Activated CD4-positive, alpha-beta T cell treated with anti-CD3 and anti-CD28 coated beads, Interleukin-2, amount 50 U/mL, for 4 hours (primary cell): ENCODE results near the gene BEX1.
"Not testable (repeated sequence)": the region's sequence is repeated elsewhere in the genome, so short reads cannot be mapped to it uniquely, and the experiment has no call there.

Experiments
- DNase-seq, 2 experiments: peaks; one replicate each; pipeline ENCODE4 v3.0.0-alpha.2; 2020

Gene BEX1

GRCh38 chrX:103063918-103064434 lies at the start of gene BEX1:
Gene BEX1, minus strand, starts transcription at chrX:103064171. Its CDS starts 897 bp downstream, at chrX:103063274.
- DNase-seq = no peak

DNA sequence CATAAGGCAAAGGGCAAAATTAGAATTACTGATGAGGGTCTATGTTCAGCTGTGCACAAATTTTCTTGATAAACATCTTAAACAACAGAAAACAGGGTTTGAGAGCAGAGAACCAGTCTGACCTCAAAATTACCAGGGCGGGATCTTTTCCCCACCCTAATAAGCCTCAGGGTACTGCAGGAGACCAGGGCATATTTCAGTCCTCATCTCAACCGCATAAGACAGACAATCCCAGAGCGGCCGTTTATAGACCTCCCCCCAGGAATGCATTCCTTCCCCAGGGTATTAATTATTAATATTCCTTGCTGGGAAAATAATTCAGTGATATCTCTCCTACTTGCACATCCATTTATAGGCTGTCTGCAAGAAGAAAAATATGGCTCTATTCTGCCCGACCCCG lies 45.5 kb upstream of the BEX1 start:
- DNase-seq = not testable (repeated sequence)

GRCh38 chrX:103107836-103108235 lies 43.9 kb upstream of the BEX1 start:
- no peak for DNase-seq

GRCh38 chrX:103107227-103107737 lies 43.3 kb upstream of the BEX1 start:
- not testable (repeated sequence) for DNase-seq

DNA sequence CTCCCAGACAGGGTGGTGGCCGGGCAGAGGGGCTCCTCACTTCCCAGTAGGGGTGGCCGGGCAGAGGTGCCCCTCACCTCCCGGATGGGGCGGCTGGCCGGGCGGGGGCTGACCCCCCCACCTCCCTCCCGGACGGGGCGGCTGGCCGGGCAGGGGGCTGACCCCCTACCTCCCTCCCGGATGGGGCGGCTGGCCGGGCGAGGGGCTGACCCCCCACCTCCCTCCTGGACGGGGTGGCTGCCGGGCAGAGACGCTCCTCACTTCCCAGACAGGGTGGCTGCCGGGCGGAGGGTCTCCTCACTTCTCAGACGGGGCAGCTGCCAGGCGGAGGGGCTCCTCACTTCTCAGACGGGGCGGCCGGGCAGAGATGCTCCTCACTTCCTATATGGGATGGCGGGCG lies 40.4 kb upstream of the BEX1 start:
- DNase-seq = not testable (repeated sequence)

DNA sequence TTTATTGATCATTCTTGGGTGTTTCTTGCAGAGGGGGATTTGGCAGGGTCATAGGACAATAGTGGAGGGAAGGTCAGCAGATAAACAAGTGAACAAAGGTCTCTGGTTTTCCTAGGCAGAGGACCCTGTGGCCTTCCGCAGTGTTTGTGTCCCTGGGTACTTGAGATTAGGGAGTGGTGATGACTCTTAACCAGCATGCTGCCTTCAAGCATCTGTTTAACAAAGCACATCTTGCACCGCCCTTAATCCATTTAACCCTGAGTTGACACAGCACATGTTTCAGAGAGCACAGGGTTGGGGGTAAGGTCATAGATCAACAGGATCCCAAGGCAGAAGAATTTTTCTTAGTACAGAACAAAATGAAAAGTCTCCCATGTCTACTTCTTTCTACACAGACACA lies 39.9 kb upstream of the BEX1 start:
- not testable (repeated sequence) for DNase-seq

DNA sequence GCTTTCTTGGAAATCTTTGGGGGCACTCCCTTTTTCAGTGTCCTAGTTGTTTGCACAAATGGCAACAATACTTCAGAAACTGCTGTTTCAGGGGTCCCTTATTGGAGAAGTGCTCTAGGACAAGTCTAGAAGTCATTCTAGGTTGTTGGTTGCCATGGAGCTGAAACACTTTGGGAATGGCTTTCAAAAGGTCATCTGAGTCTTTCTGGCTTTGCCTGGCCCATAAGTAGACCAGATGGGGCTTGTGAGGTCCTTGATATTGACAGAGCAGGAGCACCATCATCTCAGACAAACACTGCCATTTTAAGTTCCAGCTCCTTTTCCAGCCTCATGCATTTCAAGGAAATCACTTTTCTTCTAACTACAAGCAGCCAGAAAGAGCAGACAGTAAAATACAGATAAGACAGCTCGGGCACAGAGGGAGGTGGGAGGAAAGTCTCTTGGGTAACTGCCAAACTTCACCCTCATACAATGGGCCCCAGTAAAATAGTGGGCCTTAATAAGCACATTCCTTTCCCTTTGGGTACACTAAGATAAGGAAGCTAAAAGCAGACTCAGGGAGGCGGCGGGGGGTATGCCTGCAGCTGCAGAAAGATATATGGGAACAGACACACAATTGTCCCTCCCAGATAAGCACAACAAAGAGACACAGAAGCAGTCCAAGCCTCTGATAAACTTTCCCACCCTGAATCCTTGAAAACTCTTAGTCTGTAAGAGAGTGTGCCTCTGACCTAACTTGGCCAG lies 37.5 kb upstream of the BEX1 start:
- DNase-seq = no peak

DNA sequence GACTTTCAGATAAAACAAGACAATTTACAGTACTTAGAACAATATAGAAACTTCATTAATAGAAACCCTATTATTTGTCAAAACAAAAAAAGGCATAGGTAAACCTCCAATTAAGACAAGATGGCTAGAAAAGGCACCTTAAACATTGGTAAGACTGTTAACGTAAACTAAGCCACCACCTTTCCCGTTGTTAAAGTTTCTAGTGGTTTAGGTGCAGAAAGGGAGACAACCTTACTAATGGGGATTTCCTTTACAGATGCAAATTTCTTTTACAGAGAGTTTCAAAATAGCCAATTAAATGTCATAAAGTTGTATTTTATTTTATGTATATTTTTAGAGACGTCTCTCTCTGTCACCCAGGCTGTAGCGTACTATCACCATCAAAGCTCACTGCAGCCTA lies 36.5 kb upstream of the BEX1 start:
- DNase-seq = no peak

DNA sequence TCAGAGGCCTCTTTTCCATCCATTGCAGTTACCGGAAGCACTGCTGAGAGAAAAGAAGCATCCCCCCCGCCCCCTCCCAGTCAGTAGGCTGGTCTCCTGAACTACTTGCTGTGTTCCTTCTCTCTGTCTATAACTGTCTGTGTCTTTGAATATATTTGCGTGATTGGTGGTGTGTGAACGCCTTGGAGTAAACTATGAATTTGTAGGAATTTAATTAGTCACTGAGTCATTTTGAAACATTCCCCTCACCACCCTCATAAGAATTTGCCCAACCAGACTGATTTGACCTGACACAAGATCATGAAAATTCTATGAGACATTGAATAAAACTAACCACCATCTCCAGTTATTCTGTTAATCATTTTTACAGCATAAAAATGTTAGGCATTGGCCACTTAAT lies 35.7 kb upstream of the BEX1 start:
- DNase-seq = no peak

DNA sequence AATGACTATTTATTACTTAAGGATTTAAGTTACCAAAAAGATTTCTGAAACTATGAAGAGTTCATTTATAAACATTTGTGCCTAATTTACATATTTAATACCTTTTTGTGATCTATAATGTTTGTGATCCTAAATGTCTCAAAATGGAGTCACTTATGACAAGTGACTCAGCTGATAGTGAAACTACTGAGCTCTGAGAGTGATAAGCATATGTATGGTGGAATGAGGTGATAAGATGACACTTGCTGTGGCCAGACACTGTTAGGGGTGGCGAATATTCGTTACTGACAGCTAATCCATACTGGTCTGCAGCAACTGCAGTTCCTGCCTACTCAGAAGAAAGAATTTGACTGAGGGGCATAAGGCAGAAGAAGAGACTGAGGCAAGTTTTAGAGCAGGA lies 34.5 kb upstream of the BEX1 start:
- DNase-seq = no peak

- no peak for DNase-seq
These were observed 29.0 kb upstream of the BEX1 start, which contains the start of gene NXF3 for GRCh38 chrX:103092942-103093341. Gene NXF3, minus strand, starts transcription at chrX:103093143. Its CDS starts 120 bp downstream, at chrX:103093023.

GRCh38 chrX:103081051-103081450 lies 17.1 kb upstream of the BEX1 start:
- DNase-seq = no peak

GRCh38 chrX:103073467-103073866 lies 9.5 kb upstream of the BEX1 start:
- DNase-seq = no peak

- no peak for DNase-seq
These were observed 2.6 kb upstream of the BEX1 start for GRCh38 chrX:103066606-103067005.

- no peak for DNase-seq
These were observed 653 bp downstream of the BEX1 start for GRCh38 chrX:103063191-103063845.

DNA sequence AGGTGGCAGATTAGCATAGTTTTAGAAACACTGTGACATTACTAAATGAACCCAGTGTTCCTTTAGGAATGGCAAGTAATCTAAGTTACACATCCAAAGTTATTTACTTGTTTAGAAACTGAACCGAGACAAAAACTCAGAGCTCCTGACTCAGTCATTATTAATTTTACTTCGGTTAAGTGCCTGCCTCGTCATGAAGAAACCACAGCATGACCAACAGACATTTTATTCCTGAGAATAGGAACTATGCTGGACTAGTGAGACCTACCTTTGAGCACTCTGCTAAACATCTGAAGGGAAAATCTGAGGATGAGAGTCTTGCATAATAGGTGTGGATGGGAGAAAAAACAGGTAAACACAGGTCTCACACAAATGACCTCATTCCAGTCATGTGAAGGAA lies 2.5 kb downstream of the BEX1 start:
- no peak for DNase-seq

DNA sequence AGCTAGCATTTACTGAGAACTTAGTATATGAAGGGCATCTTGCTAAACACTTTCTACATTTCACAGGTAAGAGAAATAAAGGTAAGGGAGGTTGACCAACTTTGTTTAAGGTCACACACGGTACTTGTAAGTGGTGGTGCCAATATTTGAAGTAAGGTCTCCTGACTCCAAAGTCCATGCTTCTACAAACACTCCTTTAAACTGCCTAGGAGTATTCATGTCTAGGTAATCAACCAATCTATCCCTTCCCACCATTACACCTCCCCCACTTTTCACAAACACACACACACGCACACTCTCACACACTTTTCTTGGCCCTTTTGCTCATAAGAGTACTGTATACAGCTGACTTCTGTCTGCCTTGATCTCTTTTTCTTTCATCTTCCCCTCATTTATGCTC lies 7.1 kb downstream of the BEX1 start:
- no peak for DNase-seq

- DNase-seq = no peak
These were observed 11.3 kb downstream of the BEX1 start for GRCh38 chrX:103052625-103053024.

- no peak for DNase-seq
These were observed 12.6 kb downstream of the BEX1 start for GRCh38 chrX:103051260-103051789.

GRCh38 chrX:103033371-103033770 lies 30.6 kb downstream of the BEX1 start:
- not testable (repeated sequence) for DNase-seq

- DNase-seq = no peak
These were observed 46.4 kb downstream of the BEX1 start for GRCh38 chrX:103017542-103017941.

GRCh38 chrX:103012945-103013344 lies 51.0 kb downstream of the BEX1 start:
- no peak for DNase-seq
